Body of pancreas (tissue), 4 donors: Measurements from ENCODE around the gene RUFY1.
"Not testable (repeated sequence)": the region's sequence is repeated elsewhere in the genome, so short reads cannot be mapped to it uniquely, and the experiment has no call there.

Source experiments
- POLR2A ChIP-seq, 3 donors: fragments of 450-650 bp; IDR thresholded peaks; one replicate each; pipeline ENCODE4 v1.6.1; 2016; ENCODE audit warnings: antibody characterized with exemption in 3 of 3, mild to moderate bottlenecking in 2 of 3
- TF ChIP-seq, protein P1 (sequence below), 7 experiments: fragments of 450-650 bp in 4 of 7; fragments of 200-600 bp in 3 of 7; sonication (generic) in 3 of 7; IDR thresholded peaks; one replicate each; pipeline ENCODE4 v1.5.1; 2016 to 2019; ENCODE audit warnings: antibody characterized with exemption in 7 of 7

DNA sequence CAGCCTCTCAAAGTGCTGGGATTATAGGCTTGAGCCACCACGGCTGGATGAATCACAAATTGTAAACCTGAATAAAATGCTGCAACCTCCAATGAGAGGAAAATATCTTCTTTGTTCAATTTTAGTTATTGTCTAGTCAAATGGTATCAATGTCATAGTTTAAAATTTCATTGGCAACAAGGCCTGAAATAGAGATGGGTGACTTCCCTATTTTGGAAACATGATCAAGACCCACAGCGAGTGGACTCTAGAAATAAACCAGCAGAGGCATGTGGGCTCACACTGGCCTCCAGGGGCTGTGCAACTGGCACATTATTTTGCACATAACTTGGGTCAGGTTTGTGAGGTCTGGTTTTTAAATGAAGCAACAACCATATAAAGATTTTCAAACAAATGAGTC is 102.8 kb downstream of the RUFY1 start:
- TF ChIP-seq, protein P1, sequence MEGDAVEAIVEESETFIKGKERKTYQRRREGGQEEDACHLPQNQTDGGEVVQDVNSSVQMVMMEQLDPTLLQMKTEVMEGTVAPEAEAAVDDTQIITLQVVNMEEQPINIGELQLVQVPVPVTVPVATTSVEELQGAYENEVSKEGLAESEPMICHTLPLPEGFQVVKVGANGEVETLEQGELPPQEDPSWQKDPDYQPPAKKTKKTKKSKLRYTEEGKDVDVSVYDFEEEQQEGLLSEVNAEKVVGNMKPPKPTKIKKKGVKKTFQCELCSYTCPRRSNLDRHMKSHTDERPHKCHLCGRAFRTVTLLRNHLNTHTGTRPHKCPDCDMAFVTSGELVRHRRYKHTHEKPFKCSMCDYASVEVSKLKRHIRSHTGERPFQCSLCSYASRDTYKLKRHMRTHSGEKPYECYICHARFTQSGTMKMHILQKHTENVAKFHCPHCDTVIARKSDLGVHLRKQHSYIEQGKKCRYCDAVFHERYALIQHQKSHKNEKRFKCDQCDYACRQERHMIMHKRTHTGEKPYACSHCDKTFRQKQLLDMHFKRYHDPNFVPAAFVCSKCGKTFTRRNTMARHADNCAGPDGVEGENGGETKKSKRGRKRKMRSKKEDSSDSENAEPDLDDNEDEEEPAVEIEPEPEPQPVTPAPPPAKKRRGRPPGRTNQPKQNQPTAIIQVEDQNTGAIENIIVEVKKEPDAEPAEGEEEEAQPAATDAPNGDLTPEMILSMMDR (IDR thresholded peaks at IDR 0.05): not testable (repeated sequence)
- not testable (repeated sequence) for TF ChIP-seq POLR2A (IDR thresholded peaks at IDR 0.05)
